Measurements from ENCODE around the gene LDLRAD4. TPM values are rescaled to one million over a fixed set of nuclear protein-coding genes. Genes with fewer than 3 reads are reported as not detected.

LDLRAD4 gene
- total RNA-seq, 4 donors from 2014 or later: 2.7 to 22.5 (median 10.8) TPM

- DNase-seq (ENCODE audit: low spot score in 2 of 2): no peak
- intact Hi-C loops (cut with DNase I; ENCODE audit: low total_unique reads): no loop called here
- 96 to 97% methylated on average over 29 of the region's 29 CpGs for WGBS, 2 donors
- TF ChIP-seq POLR2A (IDR thresholded peaks at IDR 0.05): no peak
- no peak for TF ChIP-seq CTCF (IDR thresholded peaks at IDR 0.05)
- H3K4me3 ChIP-seq (ENCODE audit: low read depth, poor library complexity, severe bottlenecking): no peak overlapping the region
Observed at GRCh38 chr18:13620818-13621445, 402.4 kb downstream of the LDLRAD4 start.

GRCh38 chr18:13621446-13621849 lies 402.9 kb downstream of the LDLRAD4 start:
- TF ChIP-seq POLR2A (IDR thresholded peaks at IDR 0.05) (no peak), CTCF (IDR thresholded peaks at IDR 0.05) (no peak)
- intact Hi-C loops (cut with DNase I; ENCODE audit: low total_unique reads): no loop called here
- 93% methylated on average over 20 to 21 of the region's 23 CpGs for WGBS, 2 donors
- no peak for DNase-seq (ENCODE audit: low spot score in 2 of 2)
- H3K4me3 ChIP-seq (ENCODE audit: low read depth, poor library complexity, severe bottlenecking): no peak overlapping the region

- no peak overlapping the region for H3K4me3 ChIP-seq (ENCODE audit: low read depth, poor library complexity, severe bottlenecking)
- TF ChIP-seq CTCF (IDR thresholded peaks at IDR 0.05): no peak
- no peak for TF ChIP-seq POLR2A (IDR thresholded peaks at IDR 0.05)
- intact Hi-C loops (cut with DNase I; ENCODE audit: low total_unique reads): no loop called here
- no peak for DNase-seq (ENCODE audit: low spot score in 2 of 2)
- 88 to 95% methylated on average over 19 of the region's 19 CpGs for WGBS, 2 donors
Observed at GRCh38 chr18:13621886-13622619, 403.5 kb downstream of the LDLRAD4 start.

- intact Hi-C loops (cut with DNase I; ENCODE audit: low total_unique reads): no loop called here
- TF ChIP-seq CTCF (IDR thresholded peaks at IDR 0.05) (no peak), POLR2A (IDR thresholded peaks at IDR 0.05) (no peak)
- no peak for DNase-seq (ENCODE audit: low spot score in 2 of 2)
- H3K4me3 ChIP-seq (ENCODE audit: low read depth, poor library complexity, severe bottlenecking): no peak overlapping the region
- 92 to 95% methylated on average over 8 of the region's 8 CpGs for WGBS, 2 donors
Observed at GRCh38 chr18:13622751-13623150, 404.2 kb downstream of the LDLRAD4 start.

- no peak overlapping the region for H3K4me3 ChIP-seq (ENCODE audit: low read depth, poor library complexity, severe bottlenecking)
- intact Hi-C loops (cut with DNase I; ENCODE audit: low total_unique reads): no loop called here
- no peak for DNase-seq (ENCODE audit: low spot score in 2 of 2)
- no peak for TF ChIP-seq CTCF (IDR thresholded peaks at IDR 0.05)
- no peak for TF ChIP-seq POLR2A (IDR thresholded peaks at IDR 0.05)
- WGBS, 2 donors: 54 to 65% methylated on average over 10 of the region's 10 CpGs
Observed at GRCh38 chr18:13623348-13623747, 404.8 kb downstream of the LDLRAD4 start.

All from lower leg skin (tissue), 4 donors.